ENCODE results near the gene MCUB.

DNA sequence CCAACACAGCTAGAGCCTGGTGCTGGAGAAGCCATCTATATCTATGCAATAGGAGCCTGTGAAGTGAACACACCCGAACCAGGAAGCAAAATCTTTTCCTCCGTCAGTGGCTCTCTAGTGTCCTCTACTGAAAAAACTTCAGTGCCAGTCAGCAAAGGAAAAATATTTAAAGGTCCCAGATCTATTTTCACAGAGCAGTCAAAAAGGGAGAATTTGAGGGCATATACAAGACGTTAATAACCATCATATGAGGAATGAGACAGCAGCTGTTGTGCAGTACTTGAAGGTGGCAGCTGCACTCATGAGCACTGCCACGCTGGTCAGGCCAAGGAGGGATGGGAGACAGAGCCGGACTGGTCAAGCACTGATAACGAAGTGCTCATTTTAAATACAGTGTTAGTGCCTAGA lies 14.4 kb downstream of the MCUB start:
- TF ChIP-seq POLR2AphosphoS5 (IDR thresholded peaks at IDR 0.05; ENCODE audit: low read depth, low read length): no peak
- TF ChIP-seq POLR2A (IDR thresholded peaks at IDR 0.05; ENCODE audit: low read depth, low read length): no peak
